Cardiac muscle cell (in vitro differentiated cells and primary cell): Measurements from ENCODE around the gene PMM2. TPM values are rescaled to one million over a fixed set of nuclear protein-coding genes. Genes with fewer than 3 reads are reported as not detected.

Source experiments
- DNase-seq, 2 donors: peaks; one replicate each; pipeline versions ENCODE4 v3.0.0 to v3.0.0-alpha.2; 2010 to 2017; ENCODE audit warnings: low read depth in 1 of 2, low spot score in 1 of 2
- H3K27ac ChIP-seq: fragments of 200-600 bp; sonication (generic); 2 replicates; pipeline ENCODE4 v1.5.1; 2016
- H3K27me3 ChIP-seq: fragments of 200-600 bp; sonication (generic); 2 replicates; pipeline ENCODE4 v1.6.0; 2016; ENCODE audit warnings: control low read depth
- H3K36me3 ChIP-seq: fragments of 200-600 bp; sonication (generic); 2 replicates; pipeline ENCODE4 v1.5.1; 2016; ENCODE audit warnings: control low read depth
- H3K4me1 ChIP-seq: fragments of 200-600 bp; sonication (generic); 2 replicates; pipeline ENCODE4 v1.8.1; 2017; ENCODE audit warnings: low read depth, mild to moderate bottlenecking, mixed run types
- H3K4me3 ChIP-seq: fragments of 200-600 bp; sonication (generic); 2 replicates; pipeline ENCODE4 v1.5.1; 2016; ENCODE audit warnings: mild to moderate bottlenecking
- H3K9me3 ChIP-seq: fragments of 200-600 bp; sonication (generic); 2 replicates; pipeline ENCODE4 v1.5.1; 2017; ENCODE audit warnings: low read depth, mild to moderate bottlenecking, control low read depth
- CTCF ChIP-seq: IDR thresholded peaks from 2 replicates; pipeline ENCODE4 v1.5.1; 2012; ENCODE audit warnings: low read depth, mild to moderate bottlenecking, low read length
- polyA plus RNA-seq: library from polyadenylated mRNA; unstranded; fragments of >200 nt; fragmentation: Nextera tagmentation; extraction: Ambion mirVana; gene quantifications from 2 replicates; pipeline ENCODE4 v1.2.1, GENCODE V29; 2016
- total RNA-seq: library from RNA; depleted of rRNA; stranded (reverse); fragments of >200 nt; gene quantifications from 2 replicates; pipeline ENCODE4 v1.2.3, GENCODE V29; 2016

Gene PMM2
- total and polyA plus RNA-seq, 2 experiments from 2014 or later, result 12.9 to 14.2 TPM

- no peaks in the 10 kb centered on the region for H3K4me1 ChIP-seq
- H3K4me3 ChIP-seq, result no peak overlapping the region
- peaks cover 44% of the 10 kb centered on the region for H3K36me3 ChIP-seq
- no peaks in the 10 kb centered on the region for H3K27me3 ChIP-seq
- no peaks in the 10 kb centered on the region for H3K9me3 ChIP-seq
- no peak for TF ChIP-seq CTCF
- no peak overlapping the region for H3K27ac ChIP-seq
- DNase-seq, result no peak
Measured at GRCh38 chr16:8773537-8773936, 24.1 kb upstream of the PMM2 start.

GRCh38 chr16:8774208-8774607 is 23.4 kb upstream of the PMM2 start:
- no peaks in the 10 kb centered on the region for H3K9me3 ChIP-seq
- H3K4me3 ChIP-seq, result no peak overlapping the region
- no peaks in the 10 kb centered on the region for H3K4me1 ChIP-seq
- no peak overlapping the region for H3K27ac ChIP-seq
- H3K36me3 ChIP-seq, result peaks cover 39% of the 10 kb centered on the region
- no peaks in the 10 kb centered on the region for H3K27me3 ChIP-seq
- no peak for DNase-seq
- TF ChIP-seq CTCF, result no peak

- no peak for TF ChIP-seq CTCF
- H3K4me1 ChIP-seq, result no peaks in the 10 kb centered on the region
- no peak overlapping the region for H3K27ac ChIP-seq
- no peak for DNase-seq
- peaks cover 34% of the 10 kb centered on the region for H3K36me3 ChIP-seq
- H3K4me3 ChIP-seq, result no peak overlapping the region
- H3K9me3 ChIP-seq, result no peaks in the 10 kb centered on the region
- no peaks in the 10 kb centered on the region for H3K27me3 ChIP-seq
Measured at GRCh38 chr16:8775359-8775758, 22.3 kb upstream of the PMM2 start.

GRCh38 chr16:8776129-8776584 is 21.5 kb upstream of the PMM2 start:
- Histone ChIP-seq H3K27ac (no peak overlapping the region), H3K4me1 (no peaks in the 10 kb centered on the region), H3K4me3 (no peak overlapping the region), H3K9me3 (no peaks in the 10 kb centered on the region), H3K27me3 (no peaks in the 10 kb centered on the region), H3K36me3 (peaks cover 32% of the 10 kb centered on the region)
- no peak for DNase-seq
- TF ChIP-seq CTCF, result no peak

- no peak for DNase-seq
- TF ChIP-seq CTCF, result no peak
- Histone ChIP-seq H3K4me3 (no peak overlapping the region), H3K36me3 (peaks cover 32% of the 10 kb centered on the region), H3K4me1 (no peaks in the 10 kb centered on the region), H3K9me3 (no peaks in the 10 kb centered on the region), H3K27ac (no peak overlapping the region), H3K27me3 (no peaks in the 10 kb centered on the region)
Measured at GRCh38 chr16:8777217-8777616, 20.4 kb upstream of the PMM2 start.

GRCh38 chr16:8781797-8782196 is 15.8 kb upstream of the PMM2 start:
- Histone ChIP-seq H3K4me3 (no peak overlapping the region), H3K36me3 (peaks cover 15% of the 10 kb centered on the region), H3K27me3 (no peaks in the 10 kb centered on the region), H3K9me3 (no peaks in the 10 kb centered on the region), H3K27ac (no peak overlapping the region), H3K4me1 (no peaks in the 10 kb centered on the region)
- no peak for DNase-seq
- TF ChIP-seq CTCF, result no peak
